Left ventricle myocardium inferior (tissue), 1 donor: ENCODE data around the gene TMEM214. TPM values are rescaled to one million over a fixed set of nuclear protein-coding genes. Genes with fewer than 3 reads are reported as not detected.

Experiments
- DNase-seq: peaks from one replicate; pipeline ENCODE4 v3.0.0-alpha.2; 2020
- H3K27ac ChIP-seq: fragments of 200-600 bp; replicated peaks from 2 replicates; pipeline ENCODE4 v1.8.0; 2021
- H3K27me3 ChIP-seq: fragments of 200-600 bp; 2 replicates; pipeline ENCODE4 v1.8.0; 2021; ENCODE audit warnings: low read depth
- H3K36me3 ChIP-seq: fragments of 200-600 bp; 2 replicates; pipeline ENCODE4 v1.8.0; 2021
- H3K4me1 ChIP-seq: fragments of 200-600 bp; 2 replicates; pipeline ENCODE4 v1.8.0; 2021
- H3K4me3 ChIP-seq: fragments of 200-600 bp; 2 replicates; pipeline ENCODE4 v1.8.0; 2021; ENCODE audit warnings: mild to moderate bottlenecking, moderate library complexity
- H3K9me3 ChIP-seq: fragments of 200-600 bp; replicated peaks from 2 replicates; pipeline ENCODE4 v1.8.0; 2021
- CTCF ChIP-seq: fragments of 200-600 bp; IDR thresholded peaks from 2 replicates; pipeline ENCODE4 v1.8.0; 2021; ENCODE audit warnings: antibody characterized with exemption, mild to moderate bottlenecking, borderline replicate concordance
- intact Hi-C: fragments of 100-400 bp; cut with micrococcal nuclease; formaldehyde crosslinking; loops from one replicate; pipeline ENCODE4 v1.11.0; 2022
- total RNA-seq: library from RNA; stranded (reverse); fragmentation: NEBNext Ultra II Directional; extraction: Animal tissue kit (Norgen Biotek cat#: 25700); gene quantifications from one replicate; pipeline ENCODE4 v1.2.1, GENCODE V29; 2021
- donor health status: DM: no; HTN: yes; CAD: no; lungs with severe emphysema.

The TMEM214 gene
- total RNA-seq, 1 donor from 2014 or later = 31.4 TPM

GRCh38 chr2:27069961-27070618 is 37.3 kb downstream of the TMEM214 start:
- Histone ChIP-seq H3K27ac (peak overlapping the region; percentile 93), H3K9me3 (no peaks in the 10 kb centered on the region), H3K27me3 (no peaks in the 10 kb centered on the region), H3K4me3 (peak overlapping the region; percentile 94), H3K36me3 (peaks cover 32% of the 10 kb centered on the region), H3K4me1 (peaks cover 69% of the 10 kb centered on the region)
- intact Hi-C loops = no loop called here
- TF ChIP-seq CTCF = no peak
- no peak for DNase-seq

- Histone ChIP-seq H3K27me3 (no peaks in the 10 kb centered on the region), H3K4me1 (peaks cover 75% of the 10 kb centered on the region), H3K4me3 (peak overlapping the region; percentile 94), H3K9me3 (no peaks in the 10 kb centered on the region), H3K36me3 (peaks cover 29% of the 10 kb centered on the region), H3K27ac (peak overlapping the region; percentile 93)
- DNase-seq = no peak
- no peak for TF ChIP-seq CTCF
- intact Hi-C loops = no loop called here
Measured at GRCh38 chr2:27070653-27071276, 38.0 kb downstream of the TMEM214 start.

GRCh38 chr2:27071277-27071989 is 38.7 kb downstream of the TMEM214 start, which contains the start of gene OST4:
Gene OST4 (minus strand): TSS chr2:27071654.
- peaks cover 75% of the 10 kb centered on the region for H3K4me1 ChIP-seq
- DNase-seq = peak; percentile 95
- H3K9me3 ChIP-seq = no peaks in the 10 kb centered on the region
- H3K27ac ChIP-seq = peak within 1 kb of the TSS; percentile 93
- no peaks in the 10 kb centered on the region for H3K27me3 ChIP-seq
- intact Hi-C loops = no loop called here
- no peak for TF ChIP-seq CTCF
- peaks cover 25% of the 10 kb centered on the region for H3K36me3 ChIP-seq
- peak within 1 kb of the TSS; percentile 94 for H3K4me3 ChIP-seq

- intact Hi-C loops = no loop called here
- H3K4me3 ChIP-seq = peak overlapping the region; percentile 94
- peaks cover 79% of the 10 kb centered on the region for H3K4me1 ChIP-seq
- no peaks in the 10 kb centered on the region for H3K9me3 ChIP-seq
- H3K36me3 ChIP-seq = peaks cover 22% of the 10 kb centered on the region
- peak; percentile 84 for DNase-seq
- peak overlapping the region; percentile 93 for H3K27ac ChIP-seq
- no peaks in the 10 kb centered on the region for H3K27me3 ChIP-seq
- TF ChIP-seq CTCF = no peak
Measured at GRCh38 chr2:27071990-27072830, 39.4 kb downstream of the TMEM214 start.

GRCh38 chr2:27072920-27073319 is 40.2 kb downstream of the TMEM214 start:
- H3K27me3 ChIP-seq = no peaks in the 10 kb centered on the region
- H3K36me3 ChIP-seq = peaks cover 19% of the 10 kb centered on the region
- H3K9me3 ChIP-seq = no peaks in the 10 kb centered on the region
- DNase-seq = no peak
- H3K27ac ChIP-seq = peak overlapping the region; percentile 93
- intact Hi-C loops = no loop called here
- peaks cover 86% of the 10 kb centered on the region for H3K4me1 ChIP-seq
- TF ChIP-seq CTCF = no peak
- peak overlapping the region; percentile 94 for H3K4me3 ChIP-seq
